ENCODE data around the gene CDK5R2.
A peak's percentile ranks its signal among the peaks of the same experiment; 100 is the strongest.

GRCh38 chr2:219010162-219010756 is 50.8 kb downstream of the CDK5R2 start:
- TF ChIP-seq CTCF (IDR thresholded peaks at IDR 0.05; ENCODE audit: poor library complexity, severe bottlenecking), result peak; percentile 46
- TF ChIP-seq POLR2AphosphoS5 (IDR thresholded peaks at IDR 0.05), result no peak
- TF ChIP-seq EZH2 (IDR thresholded peaks at IDR 0.05; ENCODE audit: borderline replicate concordance, insufficient read depth, low read length, poor library complexity, severe bottlenecking), result no peak
- peak; percentile 18 for TF ChIP-seq SMC3 (conservative IDR thresholded peaks at IDR 0.05; ENCODE audit: poor library complexity)
- TF ChIP-seq TAF1 (IDR thresholded peaks at IDR 0.05; ENCODE audit: low read depth), result no peak
- peak; percentile 11 for TF ChIP-seq RAD21 (conservative IDR thresholded peaks at IDR 0.05)
- no peak for TF ChIP-seq EP300 (conservative IDR thresholded peaks at IDR 0.05; ENCODE audit: poor library complexity, severe bottlenecking)
- TF ChIP-seq REST (IDR thresholded peaks at IDR 0.05; ENCODE audit: borderline replicate concordance), result no peak
- no peak for TF ChIP-seq MXI1 (conservative IDR thresholded peaks at IDR 0.05; ENCODE audit: poor library complexity, severe bottlenecking)

All from neural cell (in vitro differentiated cells).